Thyroid gland (tissue), 4 donors: ENCODE data around the gene ZNF235. TPM values are rescaled to one million over a fixed set of nuclear protein-coding genes. Genes with fewer than 3 reads are reported as not detected.
"Not testable (repeated sequence)": the region's sequence is repeated elsewhere in the genome, so short reads cannot be mapped to it uniquely, and the experiment has no call there.

Experiments used
- DNase-seq, 2 donors: peaks; one replicate each; pipeline ENCODE4 v3.0.0-alpha.2; 2019
- H3K27ac ChIP-seq, 3 donors: fragments of 200-600 bp; sonication (generic); 1 replicate in 2 of 3; 2 replicates in 1 of 3; pipeline ENCODE4 v1.5.1; 2016 to 2019; ENCODE audit warnings: mild to moderate bottlenecking in 1 of 3, moderate library complexity in 1 of 3
- H3K27me3 ChIP-seq: fragments of 200-600 bp; sonication (generic); one replicate; pipeline ENCODE4 v1.5.1; 2019
- H3K36me3 ChIP-seq, 2 donors: fragments of 200-600 bp; sonication (generic); one replicate each; pipeline ENCODE4 v1.5.1; 2016 to 2019
- H3K4me1 ChIP-seq, 2 donors: fragments of 200-600 bp; sonication (generic); one replicate each; pipeline ENCODE4 v1.5.1; 2017 to 2019
- H3K4me3 ChIP-seq, 3 donors: fragments of 200-600 bp; sonication (generic); replicated peaks in 1 of 3; 1 replicate in 2 of 3; 2 replicates in 1 of 3; pipeline ENCODE4 v1.5.1; 2016; ENCODE audit warnings: mild to moderate bottlenecking in 1 of 3
- H3K9me3 ChIP-seq: fragments of 200-600 bp; sonication (generic); one replicate; pipeline ENCODE4 v1.5.1; 2017
- CTCF ChIP-seq, 6 experiments: fragments of 200-600 bp in 3 of 6; fragments of 450-650 bp in 3 of 6; sonication (generic) in 3 of 6; IDR thresholded peaks; one replicate each; pipeline ENCODE4 v1.5.1; 2016 to 2019; ENCODE audit warnings: antibody characterized with exemption in 6 of 6, mild to moderate bottlenecking in 2 of 6, inconsistent platforms in 1 of 6, moderate library complexity in 1 of 6
- POLR2A ChIP-seq, 2 donors: fragments of 450-650 bp; IDR thresholded peaks; one replicate each; pipeline ENCODE4 v1.6.1; 2017; ENCODE audit warnings: antibody characterized with exemption in 2 of 2, mild to moderate bottlenecking in 2 of 2, moderate library complexity in 1 of 2
- WGBS, 2 donors: methylation state at CpG; one replicate each; pipeline ENCODE4 v1.1.5; 2017; 5-methylcytosine and 5-hydroxymethylcytosine counted together
- intact Hi-C: fragments of 100-400 bp; cut with DNase I; formaldehyde crosslinking; loops from one replicate; pipeline ENCODE4 v1.15.1; 2023
- total RNA-seq, 4 donors: library from RNA; depleted of rRNA; stranded (reverse); fragments of >200 nt; gene quantifications; one replicate each; pipeline ENCODE4 v1.2.3, GENCODE V29; 2016

The ZNF235 gene
- total RNA-seq, 4 donors from 2014 or later: 7.3 to 17.7 (median 12.8) TPM

DNA sequence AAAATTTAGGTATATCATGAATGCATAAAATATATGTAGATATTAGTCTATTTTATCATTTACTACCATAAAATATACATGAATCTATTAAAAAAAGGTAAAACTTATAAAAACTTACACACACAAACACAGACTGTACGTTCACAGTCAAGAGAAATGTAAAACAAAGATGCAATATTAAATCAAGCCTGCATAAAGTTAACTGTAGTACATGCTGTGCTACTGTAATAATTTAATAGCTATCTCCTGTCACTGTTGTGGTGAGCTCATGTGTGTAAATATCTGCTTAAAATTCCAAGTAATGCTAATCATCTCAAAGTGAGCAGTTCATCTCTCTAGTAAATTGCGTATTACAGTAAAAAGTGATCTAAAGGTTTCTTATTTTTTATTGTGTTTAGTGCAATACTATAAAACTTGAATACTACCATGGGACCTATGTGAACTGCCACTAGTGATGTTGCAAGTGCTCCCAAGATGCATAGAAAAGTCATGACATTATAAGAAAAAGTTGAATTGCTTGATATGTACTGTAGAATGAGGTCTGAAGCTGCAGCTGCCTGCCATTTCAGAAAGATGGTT, 45.9 kb downstream of the ZNF235 start:
- no peaks in the 10 kb centered on the region for H3K36me3 ChIP-seq
- no peaks in the 10 kb centered on the region for H3K4me1 ChIP-seq
- no peak for TF ChIP-seq CTCF (IDR thresholded peaks at IDR 0.05)
- no peak for TF ChIP-seq POLR2A (IDR thresholded peaks at IDR 0.05)
- intact Hi-C loops: loop anchor here (10.0 kb wide), 1 partner anchor 294 kb away; no protein-coding TSS in a partner anchor
- 96 to 97% methylated on average over 2 of the region's 2 CpGs for WGBS, 2 donors
- no peaks in the 10 kb centered on the region for H3K9me3 ChIP-seq
- H3K27me3 ChIP-seq: no peaks in the 10 kb centered on the region
- H3K27ac ChIP-seq: no peak overlapping the region
- DNase-seq: no peak
- H3K4me3 ChIP-seq: no peak overlapping the region

DNA sequence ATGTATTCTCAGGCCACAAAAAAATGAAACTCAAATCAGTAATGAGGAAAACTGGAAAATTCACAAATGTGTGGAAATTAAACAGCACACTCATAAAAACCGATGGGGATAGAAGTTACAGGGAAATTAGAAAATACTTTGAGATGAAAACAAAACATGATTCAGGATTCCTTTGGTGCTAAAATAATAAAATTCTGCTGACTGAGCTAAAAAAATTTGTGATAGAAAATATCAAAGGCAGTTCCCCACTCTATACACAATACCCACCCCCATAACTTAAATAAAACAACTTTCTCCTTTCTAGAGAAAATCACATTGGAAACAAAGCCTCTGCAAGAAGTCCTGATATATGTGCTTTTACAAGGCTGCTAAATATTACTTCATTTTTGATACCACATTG, 46.7 kb downstream of the ZNF235 start:
- WGBS, 2 donors: 92 to 94% methylated on average over 1 of the region's 1 CpG
- Histone ChIP-seq H3K27ac (no peak overlapping the region), H3K4me1 (no peaks in the 10 kb centered on the region), H3K27me3 (no peaks in the 10 kb centered on the region), H3K36me3 (no peaks in the 10 kb centered on the region), H3K9me3 (no peaks in the 10 kb centered on the region), H3K4me3 (no peak overlapping the region)
- no peak for DNase-seq
- TF ChIP-seq CTCF (IDR thresholded peaks at IDR 0.05) (no peak), POLR2A (IDR thresholded peaks at IDR 0.05) (no peak)
- intact Hi-C loops: loop anchor here (10.0 kb wide), 1 partner anchor 293 kb away; no protein-coding TSS in a partner anchor

DNA sequence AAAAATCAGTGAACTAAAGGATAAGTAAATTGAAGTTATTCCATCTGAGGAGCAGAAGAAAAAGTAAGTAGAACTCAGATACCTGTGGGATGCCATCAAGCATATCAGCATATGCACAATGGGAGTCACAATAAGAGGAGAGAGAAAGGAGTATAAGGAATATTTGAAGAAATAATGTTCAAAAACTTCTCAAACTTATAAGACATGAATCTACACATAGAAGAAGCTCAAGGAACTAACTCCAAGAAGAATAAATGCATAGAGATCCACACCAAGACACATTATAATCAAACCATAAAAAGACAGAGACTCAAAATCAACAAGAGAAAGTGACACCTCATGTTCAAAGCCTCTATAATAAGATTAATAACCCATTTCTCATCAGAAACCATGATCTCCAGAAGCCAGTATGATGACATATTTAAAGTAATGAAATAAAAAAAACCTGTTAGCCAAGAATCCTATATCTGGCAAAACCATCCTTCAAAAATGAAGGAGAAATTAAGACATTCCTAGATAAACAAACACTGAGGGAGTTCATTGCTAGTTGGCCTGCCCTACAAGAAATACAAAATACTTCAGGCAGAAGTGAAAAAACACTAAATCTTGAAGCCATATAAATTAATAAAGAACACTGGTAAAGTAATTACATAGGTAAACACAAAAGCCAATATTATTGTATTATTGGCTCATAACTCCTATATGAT, 49.0 kb downstream of the ZNF235 start:
- H3K36me3 ChIP-seq: no peaks in the 10 kb centered on the region
- H3K9me3 ChIP-seq: no peaks in the 10 kb centered on the region
- no peak overlapping the region for H3K27ac ChIP-seq
- H3K4me1 ChIP-seq: no peaks in the 10 kb centered on the region
- no peak overlapping the region for H3K4me3 ChIP-seq
- DNase-seq: no peak
- no peaks in the 10 kb centered on the region for H3K27me3 ChIP-seq
- intact Hi-C loops: loop anchor here (10.0 kb wide), 1 partner anchor 291 kb away; no protein-coding TSS in a partner anchor
- TF ChIP-seq POLR2A (IDR thresholded peaks at IDR 0.05) (no peak), CTCF (IDR thresholded peaks at IDR 0.05) (no peak)

- intact Hi-C loops: loop anchor here (10.0 kb wide), 1 partner anchor 290 kb away; no protein-coding TSS in a partner anchor
- Histone ChIP-seq H3K4me3 (no peak overlapping the region), H3K27ac (no peak overlapping the region), H3K36me3 (no peaks in the 10 kb centered on the region), H3K27me3 (no peaks in the 10 kb centered on the region), H3K4me1 (no peaks in the 10 kb centered on the region), H3K9me3 (no peaks in the 10 kb centered on the region)
- TF ChIP-seq POLR2A (IDR thresholded peaks at IDR 0.05): no peak
- no peak for TF ChIP-seq CTCF (IDR thresholded peaks at IDR 0.05)
- DNase-seq: no peak
- 97% methylated on average over 2 of the region's 2 CpGs for WGBS, 2 donors
Measured at GRCh38 chr19:44254496-44254895, 50.3 kb downstream of the ZNF235 start.

- not testable (repeated sequence) for H3K9me3 ChIP-seq, H3K27ac ChIP-seq, DNase-seq, H3K27me3 ChIP-seq, H3K4me1 ChIP-seq, H3K4me3 ChIP-seq, H3K36me3 ChIP-seq
- intact Hi-C loops: loop anchor here (10.0 kb wide), 1 partner anchor 289 kb away; no protein-coding TSS in a partner anchor
- WGBS, 2 donors: 98% methylated on average over 2 of the region's 2 CpGs
Measured at GRCh38 chr19:44253392-44253791, 51.4 kb downstream of the ZNF235 start.

- not testable (repeated sequence) for H3K27me3 ChIP-seq, DNase-seq, H3K4me3 ChIP-seq, H3K36me3 ChIP-seq, H3K9me3 ChIP-seq, H3K4me1 ChIP-seq, H3K27ac ChIP-seq
- 96 to 98% methylated on average over 2 of the region's 2 CpGs for WGBS, 2 donors
- intact Hi-C loops: loop anchor here (10.0 kb wide), 1 partner anchor 288 kb away; no protein-coding TSS in a partner anchor
Measured at GRCh38 chr19:44252332-44252731, 52.5 kb downstream of the ZNF235 start.
